Skeletal muscle satellite cell (primary cell): ENCODE results near the gene STRBP.
"Not testable (repeated sequence)": the region's sequence is repeated elsewhere in the genome, so short reads cannot be mapped to it uniquely, and the experiment has no call there.

ENCODE experiments used
- H3K27me3 ChIP-seq: 2 replicates; pipeline ENCODE4 v1.7.0; 2013; ENCODE audit warnings: low read length; ENCODE audit not compliant: control insufficient read depth, insufficient read depth
- H3K36me3 ChIP-seq: 2 replicates; pipeline ENCODE4 v1.7.0; 2013; ENCODE audit warnings: mild to moderate bottlenecking, control low read depth, low read length; ENCODE audit not compliant: insufficient read depth
- H3K4me1 ChIP-seq: 2 replicates; pipeline ENCODE4 v1.7.0; 2013; ENCODE audit warnings: low read length; ENCODE audit not compliant: control insufficient read depth, insufficient read depth
- H3K4me2 ChIP-seq: 2 replicates; pipeline ENCODE4 v1.7.0; 2013; ENCODE audit warnings: mild to moderate bottlenecking, low read length
- H3K4me3 ChIP-seq: 2 replicates; pipeline ENCODE4 v1.7.0; 2013; ENCODE audit warnings: low read length
- H3K9ac ChIP-seq: 2 replicates; pipeline ENCODE4 v1.7.0; 2013; ENCODE audit warnings: mild to moderate bottlenecking, low read depth, low read length, moderate library complexity
- H3K9me3 ChIP-seq: replicated peaks from 2 replicates; pipeline ENCODE4 v1.7.0; 2013; ENCODE audit warnings: mild to moderate bottlenecking, control low read depth, low read length

Gene STRBP

GRCh38 chr9:123263227-123263626 is 5.2 kb downstream of the STRBP start:
- no peak overlapping the region for H3K4me3 ChIP-seq
- no peak overlapping the region for H3K4me2 ChIP-seq
- H3K9ac ChIP-seq: no peak overlapping the region
- H3K36me3 ChIP-seq: no peaks in the 10 kb centered on the region
- peaks cover 29% of the 10 kb centered on the region for H3K27me3 ChIP-seq
- no peaks in the 10 kb centered on the region for H3K9me3 ChIP-seq
- H3K4me1 ChIP-seq: no peaks in the 10 kb centered on the region

- Histone ChIP-seq H3K4me3 (no peak overlapping the region), H3K27me3 (peaks cover 27% of the 10 kb centered on the region), H3K36me3 (no peaks in the 10 kb centered on the region), H3K9me3 (no peaks in the 10 kb centered on the region), H3K4me2 (no peak overlapping the region), H3K9ac (no peak overlapping the region), H3K4me1 (no peaks in the 10 kb centered on the region)
Measured at GRCh38 chr9:123262338-123262737, 6.0 kb downstream of the STRBP start.

DNA sequence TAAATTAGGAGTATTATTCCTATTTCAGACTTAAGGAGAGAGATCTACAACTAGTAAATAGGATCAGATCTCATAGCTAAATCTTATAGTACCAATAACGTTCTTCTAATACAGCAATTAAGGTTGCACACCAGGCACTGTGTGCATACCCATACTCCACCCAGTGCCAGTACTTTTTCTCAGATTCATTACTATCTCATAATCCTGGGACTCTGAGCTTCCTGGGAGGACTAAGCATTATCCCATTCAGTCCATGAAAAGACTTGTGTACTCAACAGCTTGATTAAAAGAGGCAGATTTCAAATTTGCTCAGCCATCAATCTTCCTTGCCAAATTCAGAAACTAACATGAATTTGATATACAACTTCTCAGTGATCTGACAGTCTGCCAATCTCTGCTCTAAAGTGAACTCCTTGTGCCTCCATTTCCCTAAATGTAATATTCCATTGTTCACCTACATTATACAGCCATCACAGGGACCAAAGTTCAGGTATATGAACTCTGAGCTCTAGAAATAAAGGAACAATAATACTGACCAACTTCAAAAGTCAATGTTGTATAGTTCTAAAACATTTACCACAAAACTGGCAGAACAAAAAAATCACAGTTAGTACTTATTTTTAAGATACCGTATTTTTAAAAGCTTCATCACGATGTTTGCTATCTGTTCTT is 7.2 kb downstream of the STRBP start:
- Histone ChIP-seq H3K4me2 (no peak overlapping the region), H3K36me3 (no peaks in the 10 kb centered on the region), H3K4me1 (no peaks in the 10 kb centered on the region), H3K9ac (no peak overlapping the region), H3K27me3 (peaks cover 17% of the 10 kb centered on the region), H3K9me3 (no peaks in the 10 kb centered on the region), H3K4me3 (no peak overlapping the region)

- H3K4me1 ChIP-seq: no peaks in the 10 kb centered on the region
- H3K9me3 ChIP-seq: no peaks in the 10 kb centered on the region
- H3K9ac ChIP-seq: no peak overlapping the region
- H3K4me3 ChIP-seq: no peak overlapping the region
- H3K36me3 ChIP-seq: no peaks in the 10 kb centered on the region
- H3K4me2 ChIP-seq: no peak overlapping the region
- H3K27me3 ChIP-seq: peaks cover 11% of the 10 kb centered on the region
Measured at GRCh38 chr9:123260340-123260739, 8.0 kb downstream of the STRBP start.

DNA sequence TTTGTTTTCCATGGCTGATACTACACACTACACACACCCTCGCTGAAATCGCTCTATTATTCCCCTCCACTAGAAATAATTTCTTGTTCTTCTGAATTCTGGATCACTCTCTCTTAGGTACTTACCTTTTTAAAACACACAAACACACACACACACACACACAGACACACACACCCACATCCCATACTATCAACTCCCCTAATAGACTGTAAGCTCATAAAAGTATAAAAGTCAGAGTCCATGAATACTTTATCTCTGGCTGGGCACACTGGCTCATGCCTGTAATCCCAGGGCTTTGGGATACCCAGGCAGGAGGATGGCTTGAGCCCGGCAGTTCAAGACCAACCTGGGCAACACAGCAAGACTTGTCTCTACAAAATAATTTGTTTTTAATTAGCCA is 11.1 kb downstream of the STRBP start:
- Histone ChIP-seq H3K27me3 (peaks cover 6% of the 10 kb centered on the region), H3K4me3 (no peak overlapping the region), H3K36me3 (no peaks in the 10 kb centered on the region), H3K4me2 (no peak overlapping the region), H3K4me1 (no peaks in the 10 kb centered on the region), H3K9ac (no peak overlapping the region), H3K9me3 (no peaks in the 10 kb centered on the region)

DNA sequence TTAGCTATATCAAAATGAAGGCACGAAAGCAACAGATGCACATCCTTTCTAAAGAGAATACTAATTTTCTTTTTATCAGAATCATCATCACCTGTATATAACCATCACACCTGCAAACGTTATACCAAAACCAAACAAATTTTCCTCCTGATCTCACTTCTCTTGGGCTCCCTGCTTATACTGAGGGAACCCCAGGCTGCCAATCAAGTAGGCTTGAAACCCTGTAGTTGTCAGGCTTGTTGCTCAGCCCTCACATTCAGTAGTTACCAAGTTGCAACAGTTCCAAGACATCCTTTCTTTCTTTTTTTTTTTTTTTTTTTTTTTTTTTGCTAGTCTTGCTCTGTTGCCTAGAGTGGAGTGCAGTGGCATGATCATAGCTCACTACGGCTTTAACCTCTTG is 12.7 kb downstream of the STRBP start:
- Histone ChIP-seq H3K27me3 (peaks cover under 1% of the 10 kb centered on the region), H3K4me2 (no peak overlapping the region), H3K36me3 (no peaks in the 10 kb centered on the region), H3K9me3 (no peaks in the 10 kb centered on the region), H3K4me3 (no peak overlapping the region), H3K9ac (no peak overlapping the region), H3K4me1 (no peaks in the 10 kb centered on the region)

DNA sequence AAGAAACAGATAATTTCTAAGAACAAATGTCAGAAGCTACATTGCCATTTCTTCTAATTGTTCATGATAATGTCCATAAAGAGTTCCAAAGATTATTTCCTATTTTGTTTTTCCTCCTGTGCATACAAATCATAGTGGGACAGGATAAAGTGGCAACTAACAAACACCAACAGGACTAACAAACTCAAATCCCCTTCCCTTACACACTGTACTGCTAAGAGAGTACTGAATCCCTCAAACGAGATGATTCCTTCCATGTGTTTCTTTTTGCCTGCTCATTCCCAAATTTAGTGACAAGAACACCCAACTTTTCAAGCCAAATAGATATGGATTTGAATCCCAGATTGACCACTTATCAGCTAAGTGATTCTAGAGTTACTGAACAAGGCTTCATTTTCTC is 15.2 kb downstream of the STRBP start:
- Histone ChIP-seq H3K36me3 (no peaks in the 10 kb centered on the region), H3K4me3 (no peak overlapping the region), H3K4me1 (no peaks in the 10 kb centered on the region), H3K9me3 (no peaks in the 10 kb centered on the region), H3K27me3 (no peaks in the 10 kb centered on the region), H3K4me2 (no peak overlapping the region), H3K9ac (no peak overlapping the region)

- Histone ChIP-seq H3K27me3 (no peaks in the 10 kb centered on the region), H3K4me2 (no peak overlapping the region), H3K4me1 (no peaks in the 10 kb centered on the region), H3K9me3 (no peaks in the 10 kb centered on the region), H3K9ac (no peak overlapping the region), H3K4me3 (no peak overlapping the region), H3K36me3 (no peaks in the 10 kb centered on the region)
Measured at GRCh38 chr9:123251741-123252140, 16.6 kb downstream of the STRBP start.

DNA sequence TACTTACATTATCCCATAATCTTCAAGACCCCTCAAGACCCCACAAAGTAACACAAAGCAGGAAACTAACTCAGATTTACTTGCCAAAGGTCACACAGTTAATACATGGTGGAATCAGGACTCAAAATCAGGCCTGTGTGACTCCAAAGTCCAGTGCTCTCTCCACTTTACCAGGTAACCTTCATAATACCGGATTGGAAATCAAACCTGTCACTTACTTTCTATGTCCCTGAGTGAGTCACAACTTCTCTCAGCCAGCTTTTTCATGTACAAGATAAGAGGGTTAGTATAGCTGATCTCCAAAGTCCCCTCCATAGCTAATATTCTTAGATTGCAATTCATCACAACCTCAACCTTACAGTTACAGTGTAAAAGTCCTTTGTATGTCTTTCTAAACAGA is 17.1 kb downstream of the STRBP start:
- no peaks in the 10 kb centered on the region for H3K36me3 ChIP-seq
- no peaks in the 10 kb centered on the region for H3K9me3 ChIP-seq
- H3K4me2 ChIP-seq: no peak overlapping the region
- no peak overlapping the region for H3K4me3 ChIP-seq
- no peak overlapping the region for H3K9ac ChIP-seq
- no peaks in the 10 kb centered on the region for H3K4me1 ChIP-seq
- H3K27me3 ChIP-seq: no peaks in the 10 kb centered on the region

DNA sequence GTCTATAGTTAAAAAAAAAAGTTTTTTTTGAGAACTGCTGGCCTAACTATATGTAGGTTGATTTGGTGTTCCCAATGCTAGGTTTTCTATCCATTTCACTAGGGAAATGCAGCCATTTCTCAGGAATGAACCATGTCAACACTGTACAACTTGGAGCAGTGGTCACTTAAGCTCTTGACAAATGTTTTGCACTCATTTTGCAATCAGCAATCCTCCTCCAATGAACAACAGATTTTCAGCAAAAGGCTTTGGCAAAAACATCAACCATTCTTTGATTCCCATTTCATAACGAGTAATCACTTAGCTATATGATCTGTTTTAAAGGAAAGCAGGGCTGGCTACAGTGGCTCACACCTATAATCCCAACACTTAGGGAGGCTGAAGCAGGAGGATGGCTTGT is 17.9 kb downstream of the STRBP start:
- no peaks in the 10 kb centered on the region for H3K36me3 ChIP-seq
- H3K9me3 ChIP-seq: no peaks in the 10 kb centered on the region
- H3K27me3 ChIP-seq: no peaks in the 10 kb centered on the region
- no peaks in the 10 kb centered on the region for H3K4me1 ChIP-seq
- H3K4me2 ChIP-seq: no peak overlapping the region
- no peak overlapping the region for H3K9ac ChIP-seq
- no peak overlapping the region for H3K4me3 ChIP-seq

- not testable (repeated sequence) for H3K36me3 ChIP-seq, H3K4me3 ChIP-seq
Measured at GRCh38 chr9:123249162-123249561, 19.2 kb downstream of the STRBP start.

GRCh38 chr9:123248630-123249029 is 19.8 kb downstream of the STRBP start:
- Histone ChIP-seq H3K9ac (no peak overlapping the region), H3K36me3 (no peaks in the 10 kb centered on the region), H3K27me3 (no peaks in the 10 kb centered on the region), H3K9me3 (no peaks in the 10 kb centered on the region), H3K4me3 (no peak overlapping the region), H3K4me2 (no peak overlapping the region), H3K4me1 (no peaks in the 10 kb centered on the region)

More at GRCh38 chr9:123249162-123249561, 19.2 kb downstream of the STRBP start:
- H3K9ac ChIP-seq, H3K4me1 ChIP-seq, H3K27me3 ChIP-seq, H3K4me2 ChIP-seq, H3K9me3 ChIP-seq: not testable (repeated sequence)
